Neuronal stem cell (in vitro differentiated cells): ENCODE data around the gene CDH18.

Source experiments
- DNase-seq: peaks from one replicate; pipeline ENCODE4 v3.0.0-alpha.2; 2013; ENCODE audit warnings: low spot score
- H2AFZ ChIP-seq: one replicate; pipeline ENCODE4 v1.6.1; 2013; ENCODE audit warnings: mild to moderate bottlenecking, low read length, inconsistent platforms
- H2AK5ac ChIP-seq: 2 replicates; pipeline ENCODE4 v1.6.1; 2013; ENCODE audit warnings: low read depth, mild to moderate bottlenecking, inconsistent platforms, low read length, moderate library complexity, mixed read lengths
- H2BK120ac ChIP-seq: 2 replicates; pipeline ENCODE4 v1.6.1; 2013; ENCODE audit warnings: low read depth, mild to moderate bottlenecking, inconsistent platforms, low read length, moderate library complexity, mixed read lengths
- H2BK12ac ChIP-seq: one replicate; pipeline ENCODE4 v1.6.1; 2013; ENCODE audit warnings: low read length, inconsistent platforms
- H2BK15ac ChIP-seq: 2 replicates; pipeline ENCODE4 v1.6.1; 2013; ENCODE audit warnings: mild to moderate bottlenecking, low read length, inconsistent platforms, mixed read lengths
- H2BK5ac ChIP-seq: one replicate; pipeline ENCODE4 v1.6.1; 2013; ENCODE audit warnings: inconsistent platforms, mild to moderate bottlenecking, low read length, moderate library complexity
- H3K14ac ChIP-seq: one replicate; pipeline ENCODE4 v1.6.1; 2013; ENCODE audit warnings: low read length, inconsistent platforms
- H3K18ac ChIP-seq: 2 replicates; pipeline ENCODE4 v1.6.1; 2013; ENCODE audit warnings: low read length, inconsistent platforms
- H3K23ac ChIP-seq: 2 replicates; pipeline ENCODE4 v1.6.1; 2013; ENCODE audit warnings: low read depth, mild to moderate bottlenecking, mixed read lengths, low read length, inconsistent platforms; ENCODE audit not compliant: poor library complexity
- H3K27ac ChIP-seq: replicated peaks from 3 replicates; pipeline ENCODE4 v1.5.1; 2013; ENCODE audit warnings: low read length, inconsistent platforms
- H3K27me3 ChIP-seq, 3 experiments: 2 replicates each; pipeline ENCODE4 v1.6.1; 2013; ENCODE audit warnings: low read length in 3 of 3, mild to moderate bottlenecking in 2 of 3, inconsistent platforms in 1 of 3, low read depth in 1 of 3, mixed read lengths in 1 of 3, moderate library complexity in 1 of 3; ENCODE audit not compliant: control insufficient read depth in 3 of 3, insufficient read depth in 3 of 3
- H3K36me3 ChIP-seq, 2 donors: replicated peaks in 1 of 2; 2 replicates each; pipeline ENCODE4 v1.6.1; 2013; ENCODE audit warnings: low read length in 2 of 2; ENCODE audit not compliant: control insufficient read depth in 2 of 2, insufficient read depth in 2 of 2
- H3K4ac ChIP-seq: 2 replicates; pipeline ENCODE4 v1.6.1; 2013; ENCODE audit warnings: inconsistent platforms, mild to moderate bottlenecking, low read length, moderate library complexity
- H3K4me1 ChIP-seq, 2 donors: 1 replicate in 1 of 2; 2 replicates in 1 of 2; pipeline ENCODE4 v1.6.1; 2013; ENCODE audit warnings: low read length in 2 of 2, low read depth in 1 of 2; ENCODE audit not compliant: control insufficient read depth in 2 of 2, insufficient read depth in 1 of 2
- H3K4me2 ChIP-seq: one replicate; pipeline ENCODE4 v1.6.1; 2013; ENCODE audit warnings: mild to moderate bottlenecking, low read length, inconsistent platforms; ENCODE audit not compliant: insufficient read depth, poor library complexity, severe bottlenecking
- H3K4me3 ChIP-seq, 2 donors: 2 replicates each; pipeline ENCODE4 v1.5.1; 2013; ENCODE audit warnings: low read length in 2 of 2, mild to moderate bottlenecking in 2 of 2, inconsistent platforms in 1 of 2, moderate library complexity in 1 of 2
- H3K79me1 ChIP-seq: one replicate; pipeline ENCODE4 v1.6.1; 2013; ENCODE audit warnings: low read depth, mild to moderate bottlenecking, inconsistent platforms, low read length, moderate library complexity
- H3K9ac ChIP-seq: one replicate; pipeline ENCODE4 v1.6.1; 2013; ENCODE audit warnings: mild to moderate bottlenecking, low read depth, low read length, inconsistent platforms; ENCODE audit not compliant: poor library complexity
- H3K9me3 ChIP-seq, 2 donors: replicated peaks in 1 of 2; 2 replicates each; pipeline versions ENCODE3 to v1.6.1; 2013; ENCODE audit warnings: low read length in 2 of 2, mild to moderate bottlenecking in 2 of 2, inconsistent platforms in 1 of 2, low read depth in 1 of 2, mixed read lengths in 1 of 2, moderate library complexity in 1 of 2; ENCODE audit not compliant: control insufficient read depth in 2 of 2, insufficient read depth in 1 of 2
- H4K8ac ChIP-seq: one replicate; pipeline ENCODE4 v1.6.1; 2013; ENCODE audit warnings: low read depth, mild to moderate bottlenecking, inconsistent platforms, low read length, moderate library complexity
- H4K91ac ChIP-seq: one replicate; pipeline ENCODE4 v1.6.1; 2013; ENCODE audit warnings: low read length, low read depth, mild to moderate bottlenecking, inconsistent platforms; ENCODE audit not compliant: poor library complexity
- WGBS, 2 donors: extraction: QIAGEN DNeasy Blood & Tissue Kit; methylation state at CpG; one replicate each; pipeline ENCODE4 v1.1.7; 2013; ENCODE audit warnings: missing lambda C conversion rate in 2 of 2, mixed read lengths in 1 of 2; ENCODE audit not compliant: insufficient read length in 2 of 2, insufficient replicate concordance in 1 of 2; ENCODE audit errors: extremely low coverage in 2 of 2; 5-methylcytosine and 5-hydroxymethylcytosine counted together

The CDH18 gene

DNA sequence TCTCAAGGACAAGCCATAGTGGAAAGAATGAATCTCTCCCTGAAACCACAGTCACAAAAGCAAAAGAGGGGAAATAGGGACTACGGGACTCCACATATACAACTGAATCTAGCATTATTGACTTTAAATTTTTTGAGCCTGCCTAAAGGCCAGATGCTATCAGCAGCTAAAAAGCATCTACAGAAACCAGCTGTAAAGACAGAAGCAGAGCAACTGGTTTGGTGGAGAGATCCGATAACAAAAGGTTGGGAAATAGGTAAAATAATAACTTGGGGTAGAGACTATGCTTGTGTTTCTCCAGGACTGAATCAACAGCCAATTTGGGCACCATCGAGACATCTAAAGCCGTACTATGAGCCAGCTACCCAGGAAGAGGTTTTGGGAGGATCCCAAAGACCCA, 281.2 kb downstream of the CDH18 start:
- no peak overlapping the region for H3K18ac ChIP-seq
- no peak overlapping the region for H3K4me3 ChIP-seq
- no peak overlapping the region for H3K4ac ChIP-seq
- no peaks in the 10 kb centered on the region for H3K4me1 ChIP-seq
- no peak overlapping the region for H2AFZ ChIP-seq
- H2BK12ac ChIP-seq = no peak overlapping the region
- H2AK5ac ChIP-seq = no peak overlapping the region
- no CpG with 5 or more reads among the region's 4 CpGs for WGBS, 2 donors
- no peak overlapping the region for H4K8ac ChIP-seq
- H3K36me3 ChIP-seq = no peaks in the 10 kb centered on the region
- no peaks in the 10 kb centered on the region for H3K27me3 ChIP-seq
- no peak overlapping the region for H3K27ac ChIP-seq
- H3K9me3 ChIP-seq = no peaks in the 10 kb centered on the region
- H2BK120ac ChIP-seq = no peak overlapping the region
- H4K91ac ChIP-seq = no peak overlapping the region
- no peak overlapping the region for H3K23ac ChIP-seq
- no peak overlapping the region for H2BK5ac ChIP-seq
- no peak overlapping the region for H3K4me2 ChIP-seq
- no peak overlapping the region for H2BK15ac ChIP-seq
- H3K14ac ChIP-seq = no peak overlapping the region
- H3K79me1 ChIP-seq = no peaks in the 10 kb centered on the region
- no peak overlapping the region for H3K9ac ChIP-seq
- DNase-seq = no peak

DNA sequence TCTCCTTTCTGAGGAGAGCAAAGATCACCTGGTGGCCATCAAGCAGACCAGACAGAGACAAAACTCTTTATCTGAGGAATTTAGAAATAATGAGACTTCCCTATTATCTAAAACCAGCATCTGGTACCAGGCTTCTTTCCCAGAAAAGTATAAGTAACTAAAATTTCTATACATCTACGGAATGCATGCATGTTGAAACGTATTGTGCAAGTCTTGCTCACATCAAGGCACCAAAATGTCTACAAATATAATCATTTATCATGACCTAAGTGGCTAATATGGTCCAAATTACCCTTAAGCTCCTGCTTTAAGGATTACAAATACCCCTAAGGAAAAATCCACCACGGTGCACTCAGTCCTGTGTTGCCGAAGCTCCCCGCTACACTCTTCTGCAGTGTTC, 286.3 kb downstream of the CDH18 start:
- H4K91ac ChIP-seq = no peak overlapping the region
- H3K18ac ChIP-seq = no peak overlapping the region
- H3K4me2 ChIP-seq = no peak overlapping the region
- no peaks in the 10 kb centered on the region for H3K9me3 ChIP-seq
- H2BK15ac ChIP-seq = no peak overlapping the region
- H4K8ac ChIP-seq = no peak overlapping the region
- no peaks in the 10 kb centered on the region for H3K79me1 ChIP-seq
- H3K23ac ChIP-seq = no peak overlapping the region
- H2BK12ac ChIP-seq = no peak overlapping the region
- H2BK5ac ChIP-seq = no peak overlapping the region
- DNase-seq = no peak
- H3K9ac ChIP-seq = no peak overlapping the region
- no peak overlapping the region for H2AFZ ChIP-seq
- no peak overlapping the region for H3K27ac ChIP-seq
- H2AK5ac ChIP-seq = no peak overlapping the region
- no peak overlapping the region for H2BK120ac ChIP-seq
- no peak overlapping the region for H3K14ac ChIP-seq
- H3K4me1 ChIP-seq = no peaks in the 10 kb centered on the region
- no CpG with 5 or more reads among the region's 5 CpGs for WGBS, 2 donors
- no peak overlapping the region for H3K4me3 ChIP-seq
- no peaks in the 10 kb centered on the region for H3K27me3 ChIP-seq
- no peak overlapping the region for H3K4ac ChIP-seq
- no peaks in the 10 kb centered on the region for H3K36me3 ChIP-seq

DNA sequence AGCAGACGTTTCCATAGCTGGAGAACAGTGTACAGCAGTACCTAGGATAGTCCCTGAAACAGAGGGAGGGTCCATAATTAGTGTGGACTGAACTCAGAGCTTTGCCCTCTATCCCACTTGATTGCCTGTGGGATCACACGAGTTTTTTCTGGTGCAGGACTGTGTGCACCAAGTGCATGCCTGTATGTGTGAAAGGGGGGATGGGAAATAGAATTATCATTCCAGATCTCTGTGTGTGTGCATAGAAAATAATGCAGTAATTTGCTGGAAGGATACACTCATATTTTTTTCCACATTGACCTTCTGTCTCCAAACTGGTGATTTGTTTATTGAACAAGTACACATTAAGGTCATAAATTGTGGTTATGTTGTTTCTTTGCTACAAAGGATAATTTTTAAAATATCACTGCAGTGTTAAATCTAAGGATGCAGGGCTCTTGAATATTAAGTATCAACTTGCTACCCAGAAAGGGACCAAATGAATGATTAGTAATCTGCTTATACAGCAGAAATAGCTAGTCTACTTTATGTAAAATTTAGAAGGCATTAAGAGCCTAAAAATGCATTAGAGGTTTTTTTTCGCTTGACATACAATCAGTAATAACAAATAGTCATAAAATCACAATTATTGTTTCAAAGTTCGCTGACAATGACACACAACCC, 292.9 kb downstream of the CDH18 start:
- Histone ChIP-seq H2BK5ac (no peak overlapping the region), H4K91ac (no peak overlapping the region), H3K9ac (no peak overlapping the region), H3K4me1 (no peaks in the 10 kb centered on the region), H2BK12ac (no peak overlapping the region), H2AK5ac (no peak overlapping the region), H3K4me3 (no peak overlapping the region), H4K8ac (no peak overlapping the region), H3K18ac (no peak overlapping the region), H3K27ac (no peak overlapping the region), H3K36me3 (no peaks in the 10 kb centered on the region), H3K23ac (no peak overlapping the region), H3K14ac (no peak overlapping the region), H2BK120ac (no peak overlapping the region), H2AFZ (no peak overlapping the region), H3K27me3 (no peaks in the 10 kb centered on the region), H3K79me1 (no peaks in the 10 kb centered on the region), H2BK15ac (no peak overlapping the region), H3K4me2 (no peak overlapping the region), H3K4ac (no peak overlapping the region), H3K9me3 (no peaks in the 10 kb centered on the region)
- DNase-seq = no peak
- no CpG with 5 or more reads among the region's 4 CpGs for WGBS, 2 donors

GRCh38 chr5:19690978-19691377, 297.0 kb downstream of the CDH18 start:
- H3K18ac ChIP-seq = no peak overlapping the region
- H4K91ac ChIP-seq = no peak overlapping the region
- H3K36me3 ChIP-seq = no peaks in the 10 kb centered on the region

More at GRCh38 chr5:19690978-19691377, 297.0 kb downstream of the CDH18 start:
- H3K4me2 ChIP-seq = no peak overlapping the region
- H3K4ac ChIP-seq = no peak overlapping the region
- H3K4me3 ChIP-seq = no peak overlapping the region
- H2AFZ ChIP-seq = no peak overlapping the region
- DNase-seq = no peak
- H3K14ac ChIP-seq = no peak overlapping the region
- H2BK5ac ChIP-seq = no peak overlapping the region
- no peak overlapping the region for H4K8ac ChIP-seq
- no peak overlapping the region for H3K23ac ChIP-seq
- no peaks in the 10 kb centered on the region for H3K9me3 ChIP-seq
- H3K9ac ChIP-seq = no peak overlapping the region
- H2BK12ac ChIP-seq = no peak overlapping the region
- H2AK5ac ChIP-seq = no peak overlapping the region
- H3K79me1 ChIP-seq = no peaks in the 10 kb centered on the region
- no peak overlapping the region for H3K27ac ChIP-seq
- H3K27me3 ChIP-seq = no peaks in the 10 kb centered on the region
- no peak overlapping the region for H2BK120ac ChIP-seq
- no peak overlapping the region for H2BK15ac ChIP-seq
- no CpG with 5 or more reads among the region's 1 CpG for WGBS, 2 donors
- H3K4me1 ChIP-seq = no peaks in the 10 kb centered on the region
